GM12878 (cell line): Measurements from ENCODE around the gene PLGLB2.
"Not testable (repeated sequence)": the region's sequence is repeated elsewhere in the genome, so short reads cannot be mapped to it uniquely, and the experiment has no call there.

Source experiments
- FOXM1 ChIP-seq: IDR thresholded peaks from 2 replicates; pipeline ENCODE4 v1.6.1; 2012; ENCODE audit warnings: low read depth, mild to moderate bottlenecking, inconsistent platforms, low read length, moderate library complexity
- TF ChIP-seq, protein P1 (sequence below), 3 experiments: IDR thresholded peaks in 2 of 3; conservative IDR thresholded peaks in 1 of 3; 2 replicates each; pipeline ENCODE4 v1.5.1; 2011; ENCODE audit warnings: low read depth in 3 of 3, low read length in 3 of 3, mild to moderate bottlenecking in 3 of 3, control low read depth in 2 of 3, moderate library complexity in 2 of 3, inconsistent platforms in 1 of 3, mixed read lengths in 1 of 3; ENCODE audit not compliant: control insufficient read depth in 2 of 3, insufficient read depth in 1 of 3; ENCODE audit errors: extremely low read depth in 1 of 3

DNA sequence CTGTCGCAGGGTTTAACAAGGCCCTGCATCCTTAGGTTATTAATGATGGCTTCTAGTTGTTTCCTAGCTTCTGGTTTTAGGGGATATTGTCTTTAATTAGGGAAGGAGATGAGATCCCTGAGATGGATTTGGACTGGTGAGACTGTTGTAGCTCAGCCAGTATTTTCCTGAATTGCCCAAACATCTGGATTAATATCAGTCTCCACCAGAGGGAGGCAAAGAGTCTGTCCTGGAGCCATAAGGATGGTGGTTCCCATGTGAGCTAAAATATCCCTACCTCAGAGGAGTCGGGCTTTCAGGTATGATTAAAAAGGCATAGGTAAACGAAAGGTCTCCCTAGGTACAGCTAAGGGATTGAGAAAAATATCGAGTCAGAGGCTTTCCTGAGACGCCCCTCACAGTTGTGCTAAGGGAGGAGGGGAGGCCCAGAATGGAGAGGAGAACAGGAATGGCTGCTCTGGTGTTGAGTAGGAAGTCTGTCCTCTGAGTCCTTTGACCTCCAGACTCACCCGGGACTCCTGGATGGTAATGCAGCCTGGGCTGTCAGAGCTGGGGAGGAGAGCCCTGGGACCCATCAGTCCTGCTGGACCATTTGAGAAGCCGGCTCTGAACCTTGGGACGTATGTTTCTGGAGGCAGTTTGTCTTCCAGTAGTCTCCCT lies 19.8 kb upstream of the PLGLB2 start:
- TF ChIP-seq FOXM1: not testable (repeated sequence)
- TF ChIP-seq, protein P1, sequence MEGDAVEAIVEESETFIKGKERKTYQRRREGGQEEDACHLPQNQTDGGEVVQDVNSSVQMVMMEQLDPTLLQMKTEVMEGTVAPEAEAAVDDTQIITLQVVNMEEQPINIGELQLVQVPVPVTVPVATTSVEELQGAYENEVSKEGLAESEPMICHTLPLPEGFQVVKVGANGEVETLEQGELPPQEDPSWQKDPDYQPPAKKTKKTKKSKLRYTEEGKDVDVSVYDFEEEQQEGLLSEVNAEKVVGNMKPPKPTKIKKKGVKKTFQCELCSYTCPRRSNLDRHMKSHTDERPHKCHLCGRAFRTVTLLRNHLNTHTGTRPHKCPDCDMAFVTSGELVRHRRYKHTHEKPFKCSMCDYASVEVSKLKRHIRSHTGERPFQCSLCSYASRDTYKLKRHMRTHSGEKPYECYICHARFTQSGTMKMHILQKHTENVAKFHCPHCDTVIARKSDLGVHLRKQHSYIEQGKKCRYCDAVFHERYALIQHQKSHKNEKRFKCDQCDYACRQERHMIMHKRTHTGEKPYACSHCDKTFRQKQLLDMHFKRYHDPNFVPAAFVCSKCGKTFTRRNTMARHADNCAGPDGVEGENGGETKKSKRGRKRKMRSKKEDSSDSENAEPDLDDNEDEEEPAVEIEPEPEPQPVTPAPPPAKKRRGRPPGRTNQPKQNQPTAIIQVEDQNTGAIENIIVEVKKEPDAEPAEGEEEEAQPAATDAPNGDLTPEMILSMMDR (IDR thresholded peaks at IDR 0.05 in 2 of 3, conservative IDR thresholded peaks at IDR 0.05 in 1 of 3; ENCODE audit: control insufficient read depth in 2 of 3, extremely low read depth in 1 of 3, insufficient read depth in 1 of 3, low read depth in 3 of 3, low read length in 3 of 3): not testable (repeated sequence)
